CD14-positive monocyte (primary cell): ENCODE data around the gene FOXG1. TPM values are rescaled to one million over a fixed set of nuclear protein-coding genes. Genes with fewer than 3 reads are reported as not detected.

Source experiments
- DNase-seq, 3 donors: peaks; one replicate each; pipeline ENCODE4 v3.0.0-alpha.2; 2011 to 2022
- H2AFZ ChIP-seq: 2 replicates; pipeline ENCODE4 v1.6.0; 2012; ENCODE audit warnings: mild to moderate bottlenecking, low read depth, low read length, inconsistent platforms; ENCODE audit not compliant: insufficient read depth, poor library complexity, severe bottlenecking
- H3K27ac ChIP-seq, 2 donors: 1 replicate in 1 of 2; 2 replicates in 1 of 2; pipeline ENCODE4 v1.5.1; 2012 to 2013; ENCODE audit warnings: low read length in 2 of 2, control low read depth in 1 of 2, inconsistent platforms in 1 of 2, low read depth in 1 of 2, mild to moderate bottlenecking in 1 of 2
- H3K27me3 ChIP-seq, 2 donors: one replicate each; pipeline versions ENCODE4 v1.6.0 to v1.6.1; 2011 to 2013; ENCODE audit warnings: low read length in 2 of 2; ENCODE audit not compliant: control insufficient read depth in 2 of 2, insufficient read depth in 2 of 2
- H3K36me3 ChIP-seq, 2 donors: replicated peaks in 1 of 2; 1 replicate in 1 of 2; 2 replicates in 1 of 2; pipeline versions ENCODE4 v1.5.1 to v1.6.1; 2012 to 2013; ENCODE audit warnings: low read length in 2 of 2, control low read depth in 1 of 2, inconsistent platforms in 1 of 2, mild to moderate bottlenecking in 1 of 2; ENCODE audit not compliant: insufficient read depth in 2 of 2, control insufficient read depth in 1 of 2
- H3K4me1 ChIP-seq, 2 donors: 1 replicate in 1 of 2; 2 replicates in 1 of 2; pipeline versions ENCODE4 v1.5.1 to v1.6.1; 2012 to 2013; ENCODE audit warnings: low read length in 2 of 2, control low read depth in 1 of 2, inconsistent platforms in 1 of 2, mild to moderate bottlenecking in 1 of 2, moderate library complexity in 1 of 2; ENCODE audit not compliant: insufficient read depth in 2 of 2, control insufficient read depth in 1 of 2
- H3K4me2 ChIP-seq: replicated peaks from 2 replicates; pipeline ENCODE3; 2012; ENCODE audit warnings: low read length, moderate library complexity, mild to moderate bottlenecking; ENCODE audit not compliant: poor library complexity, severe bottlenecking; ENCODE audit errors: extremely low read depth
- H3K4me3 ChIP-seq, 3 experiments: fragments of 200-600 bp in 1 of 3; sonication (generic) in 1 of 3; replicated peaks in 1 of 3; 1 replicate in 2 of 3; 2 replicates in 1 of 3; pipeline ENCODE4 v1.5.1; 2011 to 2013; ENCODE audit warnings: low read length in 3 of 3, mild to moderate bottlenecking in 3 of 3, control low read depth in 2 of 3, low read depth in 2 of 3, inconsistent platforms in 1 of 3, moderate library complexity in 1 of 3
- H3K79me2 ChIP-seq: 2 replicates; pipeline ENCODE4 v1.6.0; 2012; ENCODE audit warnings: mild to moderate bottlenecking, control low read depth, inconsistent platforms, low read length, moderate library complexity; ENCODE audit not compliant: insufficient read depth
- H3K9ac ChIP-seq: 2 replicates; pipeline ENCODE4 v1.6.0; 2017; ENCODE audit warnings: low read length, mild to moderate bottlenecking; ENCODE audit not compliant: insufficient read depth, poor library complexity, severe bottlenecking
- H3K9me3 ChIP-seq, 2 donors: replicated peaks in 1 of 2; 1 replicate in 1 of 2; 2 replicates in 1 of 2; pipeline versions ENCODE4 v1.5.1 to v1.6.1; 2012 to 2013; ENCODE audit warnings: low read length in 2 of 2, control low read depth in 1 of 2; ENCODE audit not compliant: control insufficient read depth in 1 of 2, insufficient read depth in 1 of 2
- H4K20me1 ChIP-seq: 2 replicates; pipeline ENCODE4 v1.6.0; 2012; ENCODE audit warnings: mild to moderate bottlenecking, low read length, control low read depth, moderate library complexity; ENCODE audit not compliant: insufficient read depth
- H3K27ac Mint-ChIP-seq, 7 donors: one replicate each; pipeline ENCODE4 v1.8.0; 2020; ENCODE audit warnings: mild to moderate bottlenecking in 7 of 7, mixed read lengths in 7 of 7, moderate library complexity in 6 of 7, inconsistent platforms in 2 of 7
- H3K27me3 Mint-ChIP-seq, 3 donors: one replicate each; pipeline ENCODE4 v1.8.0; 2021 to 2022; ENCODE audit warnings: low read depth in 3 of 3, mild to moderate bottlenecking in 3 of 3, mixed read lengths in 3 of 3, moderate library complexity in 3 of 3, inconsistent platforms in 1 of 3
- H3K36me3 Mint-ChIP-seq, 2 donors: one replicate each; pipeline ENCODE4 v1.8.0; 2020; ENCODE audit warnings: mixed read lengths in 2 of 2, inconsistent platforms in 1 of 2, mild to moderate bottlenecking in 1 of 2
- H3K4me1 Mint-ChIP-seq: one replicate; pipeline ENCODE4 v1.8.0; 2020; ENCODE audit warnings: mild to moderate bottlenecking, mixed read lengths
- H3K4me3 Mint-ChIP-seq, 2 donors: one replicate each; pipeline ENCODE4 v1.8.0; 2020; ENCODE audit warnings: mild to moderate bottlenecking in 2 of 2, mixed read lengths in 2 of 2, moderate library complexity in 1 of 2
- H3K9me3 Mint-ChIP-seq, 7 donors: one replicate each; pipeline ENCODE4 v1.8.0; 2020 to 2022; ENCODE audit warnings: mixed read lengths in 7 of 7, mild to moderate bottlenecking in 6 of 7, moderate library complexity in 6 of 7, inconsistent platforms in 2 of 7
- WGBS: methylation state at CpG from one replicate; pipeline ENCODE4 v1.1.5; 2013; ENCODE audit warnings: missing lambda C conversion rate; ENCODE audit not compliant: insufficient coverage; 5-methylcytosine and 5-hydroxymethylcytosine counted together
- intact Hi-C, 2 donors: fragments of 100-400 bp; cut with micrococcal nuclease; formaldehyde crosslinking; loops; one replicate each; pipeline versions ENCODE4 v1.15.0 to v1.15.1; 2023
- polyA plus RNA-seq, 3 donors: library from polyadenylated mRNA; depleted of rRNA in 1 of 3; unstranded in 2 of 3; stranded (reverse) in 1 of 3; fragments of 300-500 nt in 2 of 3; fragments of >200 nt in 1 of 3; fragmentation: Illumina TruSeq in 2 of 3; gene quantifications; 1 replicate in 2 of 3; 2 replicates in 1 of 3; pipeline ENCODE4 v1.2.3, GENCODE V29; 2012 to 2021
- TF ChIP-seq, protein P1 (sequence below): fragments of 200-600 bp; IDR thresholded peaks from one replicate; pipeline ENCODE4 v1.8.0; 2022; ENCODE audit warnings: antibody characterized with exemption, mild to moderate bottlenecking

Gene FOXG1
- polyA plus RNA-seq, 3 donors: not detected

DNA sequence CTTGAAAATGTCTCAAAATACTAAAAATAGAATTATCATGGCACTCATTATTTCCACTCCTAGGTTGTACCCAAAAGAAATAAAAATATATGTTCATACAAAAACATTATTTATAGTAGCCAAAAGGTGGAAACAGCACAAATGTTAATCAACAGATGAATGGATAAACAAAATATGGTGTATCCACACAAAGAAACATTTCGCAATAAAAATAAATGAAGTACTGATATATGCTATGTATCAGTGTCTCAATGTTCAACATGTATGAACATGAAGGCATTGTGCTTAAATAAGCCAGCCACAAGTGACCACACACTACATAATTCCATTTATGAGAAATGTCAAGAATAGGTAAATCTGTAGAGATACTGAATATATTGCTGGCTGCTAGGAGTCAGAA lies 40.9 kb downstream of the FOXG1 start:
- Histone ChIP-seq H3K9me3 (no peaks in the 10 kb centered on the region), H3K79me2 (no peaks in the 10 kb centered on the region), H3K4me1 (no peaks in the 10 kb centered on the region), H2AFZ (no peak overlapping the region), H3K4me3 (no peak overlapping the region), H4K20me1 (no peaks in the 10 kb centered on the region), H3K9ac (no peak overlapping the region), H3K27me3 (no peaks in the 10 kb centered on the region), H3K36me3 (no peaks in the 10 kb centered on the region), H3K4me2 (no peak overlapping the region), H3K27ac (no peak overlapping the region)
- peaks cover 0 to 1% (median 0%) of the 10 kb centered on the region in 3 donors for H3K27me3 Mint-ChIP-seq
- H3K4me1 Mint-ChIP-seq: no peaks in the 10 kb centered on the region
- no peak overlapping the region for H3K27ac Mint-ChIP-seq
- no peak for DNase-seq
- no peaks in the 10 kb centered on the region for H3K36me3 Mint-ChIP-seq
- intact Hi-C loops: no loop called here
- no peak overlapping the region for H3K4me3 Mint-ChIP-seq
- peaks cover 0 to 4% (median 1%) of the 10 kb centered on the region in 7 donors for H3K9me3 Mint-ChIP-seq
- TF ChIP-seq, protein P1, sequence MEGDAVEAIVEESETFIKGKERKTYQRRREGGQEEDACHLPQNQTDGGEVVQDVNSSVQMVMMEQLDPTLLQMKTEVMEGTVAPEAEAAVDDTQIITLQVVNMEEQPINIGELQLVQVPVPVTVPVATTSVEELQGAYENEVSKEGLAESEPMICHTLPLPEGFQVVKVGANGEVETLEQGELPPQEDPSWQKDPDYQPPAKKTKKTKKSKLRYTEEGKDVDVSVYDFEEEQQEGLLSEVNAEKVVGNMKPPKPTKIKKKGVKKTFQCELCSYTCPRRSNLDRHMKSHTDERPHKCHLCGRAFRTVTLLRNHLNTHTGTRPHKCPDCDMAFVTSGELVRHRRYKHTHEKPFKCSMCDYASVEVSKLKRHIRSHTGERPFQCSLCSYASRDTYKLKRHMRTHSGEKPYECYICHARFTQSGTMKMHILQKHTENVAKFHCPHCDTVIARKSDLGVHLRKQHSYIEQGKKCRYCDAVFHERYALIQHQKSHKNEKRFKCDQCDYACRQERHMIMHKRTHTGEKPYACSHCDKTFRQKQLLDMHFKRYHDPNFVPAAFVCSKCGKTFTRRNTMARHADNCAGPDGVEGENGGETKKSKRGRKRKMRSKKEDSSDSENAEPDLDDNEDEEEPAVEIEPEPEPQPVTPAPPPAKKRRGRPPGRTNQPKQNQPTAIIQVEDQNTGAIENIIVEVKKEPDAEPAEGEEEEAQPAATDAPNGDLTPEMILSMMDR: no peak
- no CpG with 5 or more reads among the region's 1 CpG for WGBS

DNA sequence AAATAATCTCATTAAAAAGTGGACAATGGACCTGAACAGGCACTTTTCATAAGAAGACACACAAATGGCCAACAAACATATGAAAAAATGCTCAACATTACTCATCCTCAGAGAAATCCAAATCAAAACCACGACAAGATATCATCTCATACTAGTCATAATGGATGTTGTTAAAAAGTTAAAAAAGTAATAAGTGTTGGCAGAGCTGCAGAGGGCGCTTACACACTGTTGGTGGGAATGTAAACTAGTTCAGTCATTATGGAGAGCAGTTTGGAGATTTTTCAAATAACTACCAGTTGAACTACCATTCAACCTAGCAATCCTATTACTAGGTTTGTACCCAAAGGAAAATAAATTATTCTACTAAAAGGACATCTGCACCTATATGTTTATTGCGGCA lies 47.2 kb downstream of the FOXG1 start:
- no peak overlapping the region for H3K27ac ChIP-seq
- no peak overlapping the region for H3K27ac Mint-ChIP-seq
- H3K4me1 Mint-ChIP-seq: no peaks in the 10 kb centered on the region
- TF ChIP-seq, protein P1: no peak
- WGBS: no CpG with 5 or more reads among the region's 3 CpGs
- H4K20me1 ChIP-seq: no peaks in the 10 kb centered on the region
- no peak overlapping the region for H3K4me2 ChIP-seq
- H3K36me3 ChIP-seq: no peaks in the 10 kb centered on the region
- H3K4me1 ChIP-seq: no peaks in the 10 kb centered on the region
- H3K4me3 ChIP-seq: no peak overlapping the region
- no peak overlapping the region for H3K4me3 Mint-ChIP-seq
- no peaks in the 10 kb centered on the region for H3K36me3 Mint-ChIP-seq
- intact Hi-C loops: no loop called here
- H3K9me3 ChIP-seq: no peaks in the 10 kb centered on the region
- no peak overlapping the region for H2AFZ ChIP-seq
- H3K9me3 Mint-ChIP-seq: peaks cover 0 to 5% (median 0%) of the 10 kb centered on the region in 7 donors
- H3K9ac ChIP-seq: no peak overlapping the region
- H3K27me3 Mint-ChIP-seq: peaks cover 0 to 6% (median 3%) of the 10 kb centered on the region in 3 donors
- no peaks in the 10 kb centered on the region for H3K79me2 ChIP-seq
- DNase-seq: no peak
- no peaks in the 10 kb centered on the region for H3K27me3 ChIP-seq
